ENCODE measurements around the gene ALDH1L1.

DNA sequence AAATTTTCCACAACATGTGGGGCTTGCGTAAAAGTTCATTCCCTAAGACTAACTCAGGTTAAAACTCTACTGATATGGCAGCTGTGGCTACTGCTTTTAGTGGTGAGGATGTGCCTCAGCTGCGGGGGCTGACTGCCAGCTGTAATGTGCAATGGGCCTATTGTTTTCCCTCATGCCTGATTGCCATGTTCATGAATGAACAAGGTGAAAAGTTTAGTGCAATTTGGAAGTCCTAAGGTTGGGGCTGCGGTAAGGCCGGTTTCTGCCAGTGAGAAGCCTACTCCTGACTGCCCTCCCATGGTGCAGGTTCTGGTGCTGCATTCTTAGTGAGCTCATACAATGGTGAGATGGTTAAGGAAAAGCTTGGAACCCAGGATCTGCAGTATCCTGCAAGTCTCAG lies 10.9 kb upstream of the ALDH1L1 start:
- no peak for TF ChIP-seq POLR2AphosphoS5 (IDR thresholded peaks at IDR 0.05; ENCODE audit: low read depth)
- no peak for TF ChIP-seq EZH2 (IDR thresholded peaks at IDR 0.05; ENCODE audit: low read depth, unreplicated experiment)
- TF ChIP-seq, protein P1, sequence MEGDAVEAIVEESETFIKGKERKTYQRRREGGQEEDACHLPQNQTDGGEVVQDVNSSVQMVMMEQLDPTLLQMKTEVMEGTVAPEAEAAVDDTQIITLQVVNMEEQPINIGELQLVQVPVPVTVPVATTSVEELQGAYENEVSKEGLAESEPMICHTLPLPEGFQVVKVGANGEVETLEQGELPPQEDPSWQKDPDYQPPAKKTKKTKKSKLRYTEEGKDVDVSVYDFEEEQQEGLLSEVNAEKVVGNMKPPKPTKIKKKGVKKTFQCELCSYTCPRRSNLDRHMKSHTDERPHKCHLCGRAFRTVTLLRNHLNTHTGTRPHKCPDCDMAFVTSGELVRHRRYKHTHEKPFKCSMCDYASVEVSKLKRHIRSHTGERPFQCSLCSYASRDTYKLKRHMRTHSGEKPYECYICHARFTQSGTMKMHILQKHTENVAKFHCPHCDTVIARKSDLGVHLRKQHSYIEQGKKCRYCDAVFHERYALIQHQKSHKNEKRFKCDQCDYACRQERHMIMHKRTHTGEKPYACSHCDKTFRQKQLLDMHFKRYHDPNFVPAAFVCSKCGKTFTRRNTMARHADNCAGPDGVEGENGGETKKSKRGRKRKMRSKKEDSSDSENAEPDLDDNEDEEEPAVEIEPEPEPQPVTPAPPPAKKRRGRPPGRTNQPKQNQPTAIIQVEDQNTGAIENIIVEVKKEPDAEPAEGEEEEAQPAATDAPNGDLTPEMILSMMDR (conservative IDR thresholded peaks at IDR 0.05; ENCODE audit: low read depth in 2 of 2), result no peak
